Stimulated activated CD4-positive, alpha-beta T cell treated with anti-CD3 and anti-CD28 coated beads, Interleukin-4, amount 100 ng/mL, for 1 hour (primary cell): ENCODE measurements around the gene JUND.

Experiments
- DNase-seq: peaks from one replicate; pipeline ENCODE4 v3.0.0-alpha.2; 2020

The JUND gene

DNA sequence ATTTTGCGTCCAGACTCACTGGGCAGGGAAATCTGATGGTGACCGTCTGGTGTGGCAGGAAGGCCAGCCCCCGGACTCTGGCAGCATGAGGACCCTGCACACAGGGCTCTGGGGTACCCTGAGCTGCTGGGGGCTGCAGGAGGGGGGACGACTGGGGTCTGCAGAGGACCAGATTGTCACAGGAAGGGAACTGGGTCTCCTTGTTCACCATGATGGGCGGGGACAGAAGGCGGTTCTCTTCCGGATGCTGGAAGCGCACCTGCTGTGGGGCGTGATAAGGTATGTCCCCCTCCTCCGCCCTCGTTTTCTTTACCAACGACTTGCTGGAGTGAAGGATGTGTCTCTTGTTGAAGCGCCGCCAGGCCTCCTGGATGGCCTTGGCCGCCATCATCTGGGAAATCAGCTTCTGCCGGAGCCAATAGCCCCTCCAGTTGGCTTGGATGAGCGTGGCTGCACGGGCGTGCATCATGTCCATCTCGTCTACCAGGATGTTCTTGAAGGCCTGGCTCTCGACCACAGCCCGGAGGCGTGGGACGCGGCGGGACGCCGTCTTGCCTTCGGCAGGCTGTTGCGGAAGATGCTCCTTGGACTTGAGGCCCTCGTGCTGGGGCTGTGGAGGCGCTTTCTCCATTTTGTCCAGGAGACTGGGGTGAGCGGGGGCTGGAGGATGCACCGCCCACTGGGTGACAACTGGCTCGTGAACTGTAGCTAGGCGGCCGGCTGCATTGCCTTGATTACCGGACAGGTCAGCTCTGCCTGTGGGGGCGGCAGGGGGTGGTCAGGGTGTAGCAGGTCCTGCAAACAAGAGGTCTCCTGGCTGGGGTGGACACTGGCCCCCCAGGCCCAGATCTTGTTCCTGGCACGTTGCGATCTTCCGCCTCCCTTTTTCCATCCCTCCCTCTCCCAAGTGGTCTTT, 14.4 kb downstream of the JUND start:
- no peak for DNase-seq

DNA sequence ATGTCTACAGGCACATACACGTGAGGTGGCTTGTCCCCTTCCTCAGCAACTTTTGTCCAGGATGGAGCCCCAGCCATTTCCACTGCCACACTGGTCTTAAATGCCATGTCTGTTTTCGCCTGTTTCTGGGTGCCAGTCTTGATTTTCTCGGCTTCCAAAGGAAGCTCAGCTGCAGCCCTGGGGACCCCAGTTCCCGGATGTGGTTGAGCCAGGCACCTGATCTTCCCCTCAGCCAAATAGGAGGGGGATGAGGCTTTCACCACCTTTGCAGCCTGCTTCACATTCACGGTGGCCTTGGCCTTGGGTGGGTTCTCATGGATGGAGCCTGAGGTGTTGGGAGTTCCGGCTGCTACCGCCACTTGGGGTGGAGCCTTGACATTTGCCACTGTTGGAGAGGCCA, 15.8 kb downstream of the JUND start:
- no peak for DNase-seq

DNA sequence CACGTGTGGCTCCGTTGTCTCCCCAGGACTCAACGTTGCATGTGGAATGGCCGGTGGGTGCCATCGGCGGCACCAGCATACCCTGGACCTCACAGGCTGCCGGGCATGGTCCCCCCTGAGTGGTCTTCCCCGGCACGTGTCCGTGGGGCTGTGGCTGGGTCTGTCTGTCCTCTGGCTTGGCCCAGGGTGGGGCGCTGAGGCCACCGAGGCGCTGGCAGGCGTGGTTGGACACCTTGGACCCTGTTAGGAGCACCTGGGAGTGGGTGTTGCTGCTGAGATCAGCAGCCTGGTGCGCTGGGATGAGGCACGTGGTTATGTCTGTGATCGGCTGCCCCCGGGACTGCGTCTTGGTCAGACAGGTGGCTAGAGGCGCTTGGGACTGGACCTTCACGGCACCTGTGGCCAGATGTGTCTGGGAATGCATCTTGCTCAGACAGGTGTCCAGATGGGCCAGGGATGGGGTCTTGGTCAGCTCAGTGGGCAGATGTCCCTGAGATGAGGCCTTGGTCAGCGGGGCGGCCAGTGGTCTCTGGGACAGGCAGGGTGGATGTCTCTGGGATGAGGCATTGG, 16.4 kb downstream of the JUND start:
- DNase-seq = no peak

DNA sequence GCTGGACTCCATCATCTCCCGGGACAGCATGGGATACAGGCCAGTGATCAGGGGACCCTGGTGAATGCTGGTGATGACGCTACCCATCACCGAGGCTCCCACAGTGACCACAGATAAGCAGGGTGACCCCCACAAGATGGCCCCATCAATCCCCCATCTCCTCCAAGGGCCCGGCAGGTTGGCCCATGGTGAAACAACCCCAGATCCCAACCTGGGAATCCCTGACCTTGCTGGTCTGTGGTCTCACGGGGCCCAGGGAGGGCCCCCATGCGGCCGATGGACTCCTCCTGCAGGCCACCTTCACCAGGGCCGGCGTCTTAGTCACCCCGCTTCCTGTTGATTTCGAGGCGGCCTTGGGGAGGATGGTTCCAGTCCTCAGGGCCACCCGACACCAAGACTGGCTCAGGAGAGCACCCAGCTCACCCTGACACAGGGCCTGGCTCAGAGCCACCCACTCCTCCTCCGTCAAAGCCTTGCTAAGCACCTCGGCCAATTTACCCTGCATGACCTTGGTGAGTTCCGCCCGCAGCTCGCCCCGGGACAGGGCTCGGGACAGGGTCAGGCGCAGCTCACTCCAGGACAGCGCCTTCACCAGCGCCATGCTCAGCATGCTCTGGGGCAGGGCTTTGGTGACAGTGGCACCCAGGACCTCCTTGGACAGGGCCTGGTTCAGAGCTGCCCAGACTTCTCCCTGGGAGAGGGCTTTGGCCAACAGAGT, 17.1 kb downstream of the JUND start:
- no peak for DNase-seq

DNA sequence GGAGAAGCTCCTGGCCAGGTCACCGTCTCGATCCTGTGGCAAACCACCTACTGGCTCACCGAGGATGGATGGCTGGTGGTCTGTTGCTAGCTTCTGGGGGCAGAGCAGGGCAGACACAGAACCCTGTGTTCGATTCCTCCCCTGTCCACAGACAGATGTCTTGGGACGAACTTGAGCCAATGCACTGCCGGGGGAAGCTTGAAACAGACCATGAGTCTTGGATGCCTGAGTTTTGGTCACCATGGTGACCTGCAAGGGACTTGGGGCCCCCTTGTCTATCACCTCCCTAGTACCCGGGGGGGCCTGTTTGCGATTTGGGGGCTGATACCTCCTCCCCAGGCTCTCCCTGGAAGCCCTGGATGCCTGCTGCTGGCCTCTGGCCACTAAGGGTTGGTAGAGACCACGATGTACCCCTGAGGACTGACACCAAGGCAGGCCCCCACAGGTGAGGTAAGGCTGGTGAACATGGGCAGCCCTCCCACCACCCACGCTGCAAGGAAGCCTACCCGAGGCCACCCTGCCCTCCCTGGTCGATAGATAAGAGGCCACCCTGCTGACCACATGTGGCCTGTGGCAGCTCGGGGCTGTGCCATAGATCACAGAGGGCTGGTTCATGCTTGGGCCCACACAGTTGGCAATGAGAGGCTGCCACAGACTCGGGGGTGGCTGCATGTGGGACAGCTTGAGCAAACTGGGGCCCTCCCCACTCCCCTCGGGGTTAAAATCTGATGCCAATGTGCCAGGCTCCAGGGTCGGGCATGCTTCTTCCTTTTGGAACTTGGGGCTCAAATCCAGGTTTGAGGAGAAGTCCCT, 17.9 kb downstream of the JUND start:
- no peak for DNase-seq

- no peak for DNase-seq
These were observed 18.5 kb downstream of the JUND start for GRCh38 chr19:18262917-18263316.

- DNase-seq = no peak
These were observed 19.3 kb downstream of the JUND start for GRCh38 chr19:18262144-18262543.

DNA sequence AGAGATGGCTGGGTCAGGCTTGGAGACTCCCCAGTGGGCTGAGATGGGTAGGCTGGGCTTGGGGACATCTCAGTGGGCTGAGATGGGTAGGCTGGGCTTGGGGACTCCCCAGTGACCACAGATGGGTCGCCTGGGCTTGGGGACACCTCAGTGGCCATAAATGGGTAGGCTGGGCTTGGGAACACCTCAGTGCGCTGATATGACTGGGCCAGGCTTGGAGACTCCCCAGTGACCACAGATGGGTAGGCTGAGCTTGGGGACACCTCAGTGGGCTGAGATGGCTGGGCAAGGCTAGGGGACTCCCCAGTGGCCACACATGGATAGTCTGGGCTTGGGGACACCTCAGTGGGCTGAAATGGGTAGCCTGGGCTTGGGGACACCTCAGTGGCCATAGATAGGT, 19.9 kb downstream of the JUND start:
- DNase-seq = no peak

- DNase-seq = no peak
These were observed 21.5 kb downstream of the JUND start for GRCh38 chr19:18259893-18260292.

- DNase-seq = no peak
These were observed 23.6 kb downstream of the JUND start for GRCh38 chr19:18257503-18258470.

DNA sequence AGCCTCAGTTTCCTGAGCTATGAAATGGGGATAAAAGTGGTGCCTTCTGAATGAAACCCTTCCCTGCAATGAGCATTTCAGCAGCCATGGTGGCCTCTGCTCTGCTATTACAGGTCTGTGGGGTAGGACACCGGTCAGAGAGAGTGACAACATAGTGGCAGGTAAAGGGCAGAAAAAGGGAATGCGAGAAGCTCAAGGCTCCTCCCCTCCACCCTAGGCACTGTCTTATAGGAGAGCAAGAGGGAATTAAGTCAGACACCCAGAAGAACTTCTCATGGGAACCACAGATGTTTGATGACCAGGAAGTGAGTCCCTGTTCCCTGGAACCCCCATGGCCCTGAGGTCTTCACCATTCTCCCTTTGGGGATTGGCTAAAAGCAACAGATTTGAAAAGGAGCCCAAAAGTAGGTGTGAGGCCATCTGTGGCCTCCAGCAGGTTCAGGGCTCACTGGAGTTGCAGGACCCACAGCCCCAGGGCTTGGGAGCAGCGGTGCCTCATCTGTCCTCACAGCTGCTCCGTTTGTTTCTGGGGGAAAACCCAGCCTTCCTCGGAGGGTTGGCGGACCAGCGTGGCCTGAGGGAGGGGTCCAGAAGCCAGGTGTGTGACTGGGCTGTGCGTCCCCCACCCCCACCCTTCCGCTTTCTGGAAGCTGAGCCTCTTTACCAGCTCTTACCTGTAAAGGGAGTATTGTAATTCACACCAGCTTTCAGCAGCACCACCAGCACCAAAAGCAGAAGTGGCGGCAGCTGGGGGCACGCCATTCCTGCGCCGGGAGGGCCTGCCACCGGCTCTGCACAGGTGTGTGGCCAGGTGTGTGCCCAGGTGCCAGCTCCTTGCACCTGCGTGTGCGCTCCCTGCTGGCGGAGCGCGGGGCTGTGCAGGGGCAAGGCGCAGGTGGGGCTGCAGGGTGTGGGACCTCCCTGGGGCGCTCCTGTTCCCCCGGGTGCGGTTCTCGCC, 26.6 kb downstream of the JUND start:
- DNase-seq = no peak

DNA sequence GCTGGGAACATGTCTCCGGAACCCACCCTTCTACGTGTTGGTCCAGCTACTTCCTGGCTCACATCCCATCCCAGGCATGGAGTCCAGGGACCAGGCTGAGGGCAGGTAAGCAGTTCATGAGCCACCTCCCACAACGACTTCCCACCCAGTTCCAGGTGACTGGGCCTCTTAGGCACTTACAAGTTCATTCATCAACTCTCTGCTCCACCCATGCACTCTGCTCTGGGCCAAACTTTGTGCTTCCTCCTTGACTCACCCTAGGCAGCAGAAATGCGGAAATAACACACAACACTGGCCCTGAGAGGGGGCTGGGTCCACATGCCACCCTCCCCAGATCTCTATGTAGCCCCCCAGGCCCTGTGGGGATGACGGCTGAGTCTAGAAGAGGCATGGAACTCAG, 27.7 kb downstream of the JUND start:
- DNase-seq = no peak

DNA sequence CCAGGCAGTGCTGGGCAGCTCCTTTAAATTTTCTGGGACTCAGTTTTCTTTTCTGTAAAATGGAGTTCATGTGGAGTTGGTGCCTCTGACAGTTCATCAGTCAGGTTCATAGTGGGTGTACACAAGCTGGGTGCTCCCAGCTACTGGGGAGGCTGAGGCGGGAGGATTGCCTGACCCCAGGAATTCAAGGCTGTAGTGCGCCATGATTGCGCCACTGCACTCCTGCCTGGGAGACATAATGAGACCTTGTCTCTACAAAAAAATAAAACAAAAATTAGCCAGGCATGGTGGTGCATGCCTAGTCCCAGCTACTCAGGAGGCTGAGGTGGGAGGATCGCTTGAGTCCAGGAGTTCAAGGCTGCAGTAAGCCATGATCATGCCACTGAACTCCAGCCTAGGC, 28.3 kb downstream of the JUND start:
- DNase-seq = no peak

DNA sequence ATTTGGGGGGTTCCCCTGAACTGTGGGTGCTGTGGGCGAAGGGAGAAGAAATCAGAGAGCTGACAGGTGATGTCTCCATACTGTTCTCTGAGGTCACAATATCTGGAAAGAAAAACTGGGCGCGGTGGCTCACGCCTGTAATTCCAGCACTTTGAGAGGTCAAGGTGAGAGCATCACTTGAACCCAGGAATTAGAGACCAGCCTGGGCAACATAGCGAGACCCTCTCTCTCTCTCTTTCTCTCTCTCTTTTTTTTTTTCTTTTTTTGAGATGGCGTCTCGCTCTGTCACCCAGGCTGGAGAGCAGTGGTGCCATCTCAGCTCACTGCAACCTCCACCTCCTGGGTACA, 29.1 kb downstream of the JUND start:
- no peak for DNase-seq

- DNase-seq = peak; percentile 79
These were observed 29.6 kb downstream of the JUND start for GRCh38 chr19:18251587-18252369.

DNA sequence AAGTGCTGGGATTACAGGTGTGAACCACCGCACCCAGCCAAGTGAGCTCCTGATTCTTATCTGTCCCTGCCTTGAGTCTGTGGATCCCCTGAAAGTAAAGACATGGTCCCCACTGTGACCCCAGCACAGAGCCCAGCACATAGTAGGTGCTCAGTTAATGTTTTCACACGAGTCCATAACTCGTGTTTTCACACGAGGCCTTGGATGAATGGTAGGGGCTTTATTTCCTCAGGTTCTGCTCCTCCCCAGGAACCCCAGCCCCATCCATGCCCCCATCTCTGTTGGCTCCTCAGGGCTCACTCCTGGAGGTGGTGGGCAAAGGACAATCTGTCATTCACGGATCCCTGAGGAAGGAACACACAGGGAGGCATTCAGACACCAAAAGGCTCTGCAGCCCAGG, 31.6 kb downstream of the JUND start:
- no peak for DNase-seq

- DNase-seq = no peak
These were observed 36.1 kb downstream of the JUND start for GRCh38 chr19:18245297-18245696.

DNA sequence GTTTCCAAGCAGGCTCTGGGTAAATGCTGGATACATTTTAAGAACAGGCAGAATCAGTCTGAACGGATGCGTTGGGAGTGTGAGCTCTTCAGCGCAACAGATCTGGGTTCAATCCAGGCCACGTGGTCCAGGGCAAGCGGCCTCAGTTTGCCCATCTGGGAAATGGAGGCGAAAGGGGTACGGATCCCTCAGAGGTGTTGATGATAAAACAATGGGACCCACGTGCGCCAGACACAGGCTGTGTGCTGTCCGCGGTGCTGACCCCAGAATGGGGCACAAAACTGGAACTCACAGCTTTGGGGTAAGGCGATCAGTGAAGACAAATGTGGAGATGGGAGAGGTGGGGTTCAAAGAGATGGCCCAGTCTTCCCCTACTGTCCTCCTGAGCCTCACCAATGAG, 42.1 kb downstream of the JUND start:
- DNase-seq = no peak

DNA sequence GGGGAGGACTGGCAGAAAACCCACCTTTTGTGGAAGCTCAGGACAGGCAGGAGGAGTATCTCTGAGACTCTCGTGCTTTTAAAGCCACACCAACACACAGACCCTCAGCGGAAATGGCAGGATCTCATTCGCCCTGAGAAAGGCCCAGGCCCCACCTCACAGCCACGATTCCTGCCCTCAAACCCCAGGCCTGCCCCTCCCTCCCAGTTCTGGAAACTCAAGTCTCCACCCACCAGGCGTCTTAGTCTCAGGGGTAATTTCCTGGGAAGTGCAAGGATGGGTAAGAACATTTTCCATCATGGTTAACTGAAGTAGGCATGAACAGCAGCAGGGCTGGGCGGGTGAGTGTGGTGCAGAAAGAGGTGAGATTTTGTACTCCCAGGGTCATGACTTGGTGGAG, 47.2 kb downstream of the JUND start:
- DNase-seq = no peak
